HK-2 (cell line): ENCODE results near the gene MUC2.

Experiments used
- DNase-seq: peaks from one replicate; pipeline ENCODE4 v3.0.0-alpha.2; 2018; ENCODE audit not compliant: unreplicated experiment

MUC2 gene

DNA sequence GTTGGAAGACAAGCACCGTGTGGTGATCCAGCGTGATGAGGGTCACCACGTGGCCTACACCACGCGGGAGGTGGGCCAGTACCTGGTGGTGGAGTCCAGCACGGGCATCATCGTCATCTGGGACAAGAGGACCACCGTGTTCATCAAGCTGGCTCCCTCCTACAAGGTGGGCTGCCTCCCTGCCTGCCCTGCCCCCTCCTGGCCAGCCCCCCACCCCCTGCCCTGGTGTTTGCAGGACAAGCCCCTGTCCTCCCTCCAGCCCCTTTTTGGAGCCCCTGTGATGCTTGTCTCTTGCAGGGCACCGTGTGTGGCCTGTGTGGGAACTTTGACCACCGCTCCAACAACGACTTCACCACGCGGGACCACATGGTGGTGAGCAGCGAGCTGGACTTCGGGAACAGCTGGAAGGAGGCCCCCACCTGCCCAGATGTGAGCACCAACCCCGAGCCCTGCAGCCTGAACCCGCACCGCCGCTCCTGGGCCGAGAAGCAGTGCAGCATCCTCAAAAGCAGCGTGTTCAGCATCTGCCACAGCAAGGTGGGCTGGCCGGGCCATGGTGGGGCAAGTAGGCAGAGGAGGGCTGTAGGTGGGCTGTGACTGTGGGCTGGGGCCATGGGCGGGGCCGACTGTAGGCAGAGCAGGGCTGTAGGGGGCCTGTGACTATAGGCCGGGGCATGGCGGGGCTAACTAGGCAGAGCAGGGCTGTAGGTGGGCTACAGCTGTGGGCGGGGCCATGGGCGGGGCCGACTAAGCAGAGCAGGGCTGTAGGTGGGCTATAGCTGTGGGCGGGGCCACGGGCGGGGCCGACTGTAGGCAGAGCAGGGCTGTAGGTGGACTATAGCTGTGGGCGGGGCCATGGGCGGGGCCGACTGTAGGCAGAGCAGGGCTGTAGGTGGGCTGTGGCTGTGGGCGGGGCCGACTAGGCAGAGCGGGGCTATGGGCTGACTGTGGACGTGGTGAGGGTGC, 13.6 kb downstream of the MUC2 start:
- no peak for DNase-seq

DNA sequence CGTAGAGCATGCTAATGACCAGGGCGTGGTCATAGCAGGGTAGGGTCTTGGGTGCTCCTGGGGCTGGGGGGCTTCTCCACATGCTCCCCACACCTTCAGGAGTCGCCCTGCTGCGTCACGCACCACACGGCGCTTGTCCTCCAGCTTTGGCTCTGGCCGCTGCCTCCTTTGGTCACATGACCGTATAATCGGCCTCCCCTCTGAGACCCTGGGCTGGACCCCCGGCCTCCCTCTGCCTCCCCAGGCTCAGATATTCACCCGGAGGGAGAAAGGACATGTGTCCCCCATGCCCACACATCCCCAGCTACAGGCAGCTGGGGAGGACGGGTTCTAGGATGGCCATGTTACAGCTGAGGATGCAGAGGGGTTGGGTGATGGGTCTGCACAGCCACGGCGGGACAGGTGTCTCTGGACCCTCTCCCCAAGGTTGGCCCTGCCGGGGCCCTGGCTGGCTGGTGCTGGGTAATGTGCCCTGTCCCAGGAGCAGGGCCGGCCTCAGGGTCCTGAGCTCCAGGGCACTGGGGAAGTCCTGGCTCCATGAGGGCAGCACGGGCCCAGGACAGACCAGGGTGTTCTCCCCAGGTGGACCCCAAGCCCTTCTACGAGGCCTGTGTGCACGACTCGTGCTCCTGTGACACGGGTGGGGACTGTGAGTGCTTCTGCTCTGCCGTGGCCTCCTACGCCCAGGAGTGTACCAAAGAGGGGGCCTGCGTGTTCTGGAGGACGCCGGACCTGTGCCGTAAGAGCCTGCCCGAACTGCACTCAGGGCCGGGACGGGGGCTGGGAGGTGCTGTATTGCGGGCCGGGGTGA, 14.5 kb downstream of the MUC2 start:
- DNase-seq: no peak

DNA sequence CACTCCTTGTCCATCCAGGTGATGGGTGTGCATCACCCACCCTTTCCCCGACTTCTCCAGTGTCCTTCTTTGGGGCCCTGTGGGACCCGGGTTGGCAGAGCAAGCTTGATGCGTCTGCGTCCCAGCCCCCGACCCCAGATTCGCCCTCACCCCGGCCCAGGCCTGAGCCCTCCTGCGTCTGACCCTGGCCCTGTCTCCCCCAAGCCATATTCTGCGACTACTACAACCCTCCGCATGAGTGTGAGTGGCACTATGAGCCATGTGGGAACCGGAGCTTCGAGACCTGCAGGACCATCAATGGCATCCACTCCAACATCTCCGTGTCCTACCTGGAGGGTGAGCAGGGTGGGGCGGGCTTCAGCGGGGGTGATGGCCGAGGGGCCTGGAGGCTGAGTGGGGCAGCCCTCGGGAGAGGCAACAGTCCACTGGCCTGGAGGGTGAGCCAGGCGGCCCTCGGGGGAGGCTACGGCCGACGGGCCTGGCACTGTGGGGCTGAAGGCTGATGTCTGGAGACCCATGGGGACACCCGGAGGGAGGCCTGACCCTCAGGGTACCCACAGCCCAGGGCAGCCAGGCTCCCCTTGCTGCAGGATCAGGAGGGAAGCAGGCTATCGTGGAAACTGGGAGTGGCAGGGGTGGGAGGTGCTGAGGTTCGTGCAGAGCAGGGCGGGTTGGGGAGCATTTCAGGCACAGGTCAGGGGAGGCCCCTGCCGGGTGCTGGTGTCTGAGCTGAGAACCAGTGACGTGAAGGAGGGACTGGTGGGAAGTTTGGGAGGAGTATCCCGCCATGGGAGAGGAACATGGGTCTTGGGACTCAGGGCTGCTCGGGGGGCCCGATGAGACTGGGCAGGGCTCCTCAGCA, 15.3 kb downstream of the MUC2 start:
- DNase-seq: no peak

DNA sequence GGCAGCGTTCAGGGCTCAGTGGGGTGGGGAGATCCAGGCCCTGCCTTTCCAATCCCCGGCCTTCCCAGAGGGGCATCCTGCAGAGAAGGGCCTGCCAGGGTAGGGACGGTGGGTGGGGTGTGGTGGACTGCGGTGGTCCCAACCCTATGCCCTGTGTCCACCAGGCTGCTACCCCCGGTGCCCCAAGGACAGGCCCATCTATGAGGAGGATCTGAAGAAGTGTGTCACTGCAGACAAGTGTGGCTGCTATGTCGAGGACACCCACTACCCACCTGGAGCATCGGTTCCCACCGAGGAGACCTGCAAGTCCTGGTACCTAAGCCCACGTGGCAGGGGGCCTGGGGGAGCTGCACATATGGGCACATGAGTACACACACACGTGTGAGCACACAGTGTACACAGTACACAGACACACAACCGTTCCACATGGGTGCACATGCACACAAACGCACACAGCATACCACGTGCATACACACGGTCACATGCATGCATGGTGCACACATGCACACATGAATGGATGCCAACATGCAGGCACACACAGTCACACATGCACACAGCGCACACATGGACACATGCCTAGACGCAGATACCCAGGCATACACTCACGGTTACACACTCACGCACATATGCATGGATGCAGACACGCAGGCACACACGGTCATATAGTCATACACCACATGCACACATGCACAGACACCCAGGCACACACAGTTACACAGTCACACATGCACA, 16.1 kb downstream of the MUC2 start:
- DNase-seq: no peak

DNA sequence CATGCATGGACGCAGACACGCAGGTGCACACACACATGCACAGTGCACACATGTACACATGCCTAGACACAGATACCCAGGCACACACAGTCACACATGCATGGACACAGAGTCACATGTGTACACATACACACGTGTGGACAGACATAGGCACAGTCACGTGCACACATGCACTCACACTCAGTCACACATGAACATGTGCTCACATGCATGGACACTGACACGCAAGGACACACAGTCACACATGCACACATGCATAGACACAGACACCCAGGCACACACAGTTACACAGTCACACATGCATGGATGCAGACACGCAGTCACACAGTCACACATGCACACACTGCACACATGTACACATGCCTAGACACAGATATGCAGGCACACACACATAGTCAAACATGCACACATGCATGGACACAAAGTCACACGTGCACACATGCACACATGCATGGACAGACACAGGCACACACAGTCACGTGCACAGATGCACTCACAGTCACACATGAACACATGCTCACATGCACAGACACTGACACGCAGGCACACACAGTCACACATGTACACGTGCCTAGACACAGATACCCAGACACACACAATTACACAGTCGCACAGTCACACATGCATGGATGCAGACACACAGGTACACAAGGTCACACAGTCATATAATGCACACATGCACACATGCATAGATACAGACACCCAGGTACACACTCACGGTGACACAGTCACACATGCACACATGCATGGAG, 16.8 kb downstream of the MUC2 start:
- DNase-seq: no peak

DNA sequence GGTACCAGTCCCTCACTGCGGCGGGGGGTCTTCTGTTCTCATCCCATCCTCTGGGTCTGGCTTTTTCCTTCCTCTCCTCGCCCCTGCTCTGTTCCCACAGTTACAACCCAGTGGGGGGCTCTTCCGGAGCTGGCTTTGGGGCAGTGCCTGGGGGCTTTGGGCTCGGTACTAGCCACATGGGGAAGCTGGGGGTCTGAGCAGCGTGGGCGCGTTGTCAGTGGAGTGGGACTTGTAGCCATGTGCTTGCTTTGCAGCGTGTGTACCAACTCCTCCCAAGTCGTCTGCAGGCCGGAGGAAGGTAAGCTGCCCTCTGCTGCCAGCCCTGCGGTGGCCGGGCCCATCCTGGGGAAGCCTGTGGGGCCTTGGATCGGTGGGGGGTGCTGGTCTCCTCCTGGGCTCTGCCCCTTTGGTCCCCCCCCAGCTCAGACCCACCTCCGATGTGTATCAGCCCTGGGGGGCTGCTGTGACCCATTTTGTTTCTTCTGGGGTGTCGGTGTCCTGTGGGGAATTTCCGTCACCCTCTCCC, 17.5 kb downstream of the MUC2 start:
- DNase-seq: no peak

DNA sequence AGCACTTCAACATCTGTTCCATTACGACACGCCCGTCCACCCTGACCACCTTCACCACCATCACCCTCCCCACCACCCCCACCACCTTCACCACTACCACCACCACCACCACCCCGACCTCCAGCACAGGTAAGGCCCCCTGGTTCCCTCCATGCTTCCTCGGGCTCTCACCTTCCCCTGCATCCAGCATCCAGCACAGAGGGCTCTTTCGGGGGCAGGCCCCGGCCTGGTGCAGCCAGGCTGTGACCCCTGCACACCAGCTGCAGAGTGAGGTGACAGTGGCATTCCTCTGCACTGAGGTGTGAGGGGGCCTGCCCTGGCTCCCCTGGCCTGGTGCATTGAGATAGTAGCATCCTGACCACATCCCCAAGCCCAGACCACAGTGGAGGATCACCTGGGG, 18.2 kb downstream of the MUC2 start:
- DNase-seq: no peak

DNA sequence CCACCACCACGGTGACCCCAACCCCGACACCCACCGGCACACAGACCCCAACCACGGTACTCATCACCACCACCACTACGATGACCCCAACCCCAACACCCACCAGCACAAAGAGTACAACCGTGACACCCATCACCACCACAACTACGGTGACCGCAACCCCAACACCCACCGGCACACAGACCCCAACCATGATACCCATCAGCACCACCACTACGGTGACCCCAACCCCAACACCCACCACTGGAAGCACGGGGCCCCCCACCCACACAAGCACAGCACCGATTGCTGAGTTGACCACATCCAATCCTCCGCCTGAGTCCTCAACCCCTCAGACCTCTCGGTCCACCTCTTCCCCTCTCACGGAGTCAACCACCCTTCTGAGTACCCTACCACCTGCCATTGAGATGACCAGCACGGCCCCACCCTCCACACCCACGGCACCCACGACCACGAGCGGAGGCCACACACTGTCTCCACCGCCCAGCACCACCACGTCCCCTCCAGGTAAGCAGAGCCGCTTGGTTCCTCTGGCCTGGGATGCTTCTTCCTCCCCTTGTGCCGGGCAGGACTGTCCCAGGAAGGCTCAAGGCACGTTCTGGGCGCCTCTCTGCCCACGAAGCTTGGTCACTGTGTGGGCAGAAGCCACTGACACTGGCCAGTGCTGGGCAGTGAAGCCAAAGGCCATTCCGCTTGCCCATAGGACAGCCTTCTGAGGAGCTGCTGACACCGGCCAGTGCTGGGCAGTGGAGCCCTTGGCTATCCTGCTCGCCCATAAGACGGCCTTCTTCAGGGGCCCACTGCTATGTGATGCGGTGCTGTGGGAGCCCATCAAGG, 25.1 kb downstream of the MUC2 start:
- DNase-seq: no peak

DNA sequence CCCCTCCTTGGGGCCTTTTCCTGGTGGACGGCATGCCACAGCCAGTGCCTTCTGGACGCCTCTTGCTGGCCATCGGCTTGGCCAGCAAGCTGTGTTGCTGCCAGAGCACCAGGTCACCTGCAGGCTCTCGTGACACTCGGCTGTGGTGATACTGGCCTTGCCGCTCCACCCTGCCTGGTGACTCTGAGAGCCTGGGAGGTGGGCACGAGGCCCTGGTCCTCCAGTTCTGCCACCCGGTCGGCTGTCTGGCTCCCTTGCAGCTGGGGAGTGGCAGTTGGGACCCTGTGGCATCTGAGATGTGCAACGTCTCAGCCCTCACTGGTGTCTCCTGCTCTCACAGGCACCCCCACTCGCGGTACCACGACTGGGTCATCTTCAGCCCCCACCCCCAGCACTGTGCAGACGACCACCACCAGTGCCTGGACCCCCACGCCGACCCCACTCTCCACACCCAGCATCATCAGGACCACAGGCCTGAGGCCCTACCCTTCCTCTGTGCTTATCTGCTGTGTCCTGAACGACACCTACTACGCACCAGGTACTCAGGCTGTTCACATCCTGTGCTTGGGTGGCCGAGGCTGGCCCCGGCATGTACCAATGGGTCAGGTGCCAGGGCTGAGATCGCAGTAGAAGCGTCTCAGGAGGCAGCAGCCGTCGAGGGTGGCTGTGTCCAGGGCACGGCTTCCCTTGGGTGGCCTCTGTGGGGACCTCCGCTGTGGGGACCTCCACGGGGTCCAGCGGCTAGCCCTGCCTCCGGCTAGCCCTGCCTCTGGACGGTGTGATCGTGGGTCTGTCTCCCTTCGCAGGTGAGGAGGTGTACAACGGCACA, 26.0 kb downstream of the MUC2 start:
- no peak for DNase-seq

DNA sequence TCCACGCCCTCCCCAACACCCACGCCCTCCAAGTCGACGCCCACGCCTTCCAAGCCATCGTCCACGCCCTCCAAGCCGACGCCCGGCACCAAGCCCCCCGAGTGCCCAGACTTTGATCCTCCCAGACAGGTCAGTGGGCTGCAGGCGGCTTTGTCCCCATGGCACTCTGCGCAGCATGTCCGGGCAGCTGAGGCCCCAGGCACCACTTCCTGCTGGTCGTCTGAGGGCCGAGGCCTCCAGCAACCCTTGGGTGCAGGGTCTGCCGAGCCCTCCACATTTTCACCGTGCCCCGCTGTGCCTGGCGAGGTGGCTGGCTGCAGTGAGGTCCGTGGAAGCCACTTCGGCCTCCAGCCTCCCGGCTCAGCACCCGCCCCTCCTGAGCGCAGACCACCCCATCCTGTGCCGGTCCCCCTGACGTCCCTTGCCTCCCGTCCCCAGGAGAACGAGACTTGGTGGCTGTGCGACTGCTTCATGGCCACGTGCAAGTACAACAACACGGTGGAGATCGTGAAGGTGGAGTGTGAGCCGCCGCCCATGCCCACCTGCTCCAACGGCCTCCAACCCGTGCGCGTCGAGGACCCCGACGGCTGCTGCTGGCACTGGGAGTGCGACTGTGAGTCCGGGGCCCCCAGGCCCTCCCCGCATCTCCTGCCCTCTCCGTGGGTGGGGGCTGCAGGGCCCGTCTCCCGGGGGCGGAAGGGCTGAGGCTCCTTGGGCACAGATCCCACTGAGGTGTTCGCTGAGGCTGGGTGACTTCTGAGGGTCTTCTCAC, 26.8 kb downstream of the MUC2 start:
- DNase-seq: no peak

DNA sequence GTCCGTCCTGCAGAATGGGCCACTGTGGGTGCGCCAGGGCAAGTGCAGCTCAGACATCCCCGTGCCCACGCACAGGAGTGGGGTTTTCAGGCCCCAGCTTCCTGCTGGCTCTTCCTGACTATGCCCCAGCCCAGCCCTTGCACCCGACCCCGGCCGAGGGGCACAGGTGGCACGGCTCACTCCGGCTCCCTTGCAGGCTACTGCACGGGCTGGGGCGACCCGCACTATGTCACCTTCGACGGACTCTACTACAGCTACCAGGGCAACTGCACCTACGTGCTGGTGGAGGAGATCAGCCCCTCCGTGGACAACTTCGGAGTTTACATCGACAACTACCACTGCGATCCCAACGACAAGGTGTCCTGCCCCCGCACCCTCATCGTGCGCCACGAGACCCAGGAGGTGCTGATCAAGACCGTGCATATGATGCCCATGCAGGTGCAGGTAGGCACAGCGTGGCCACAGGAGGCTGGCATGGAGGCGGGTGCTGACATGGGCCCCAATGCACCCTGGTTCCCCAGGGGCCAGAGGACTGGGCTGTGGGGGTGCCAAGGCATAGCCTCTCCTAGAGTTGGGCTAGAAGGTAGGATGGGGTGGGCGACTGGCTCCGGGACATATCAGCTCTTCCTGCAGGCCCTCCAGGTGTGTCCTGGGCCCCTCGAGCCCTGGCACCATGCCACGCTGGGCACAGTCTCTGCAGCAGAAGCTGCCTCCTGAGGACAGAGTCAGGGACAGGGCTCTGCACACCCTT, 27.7 kb downstream of the MUC2 start:
- no peak for DNase-seq

DNA sequence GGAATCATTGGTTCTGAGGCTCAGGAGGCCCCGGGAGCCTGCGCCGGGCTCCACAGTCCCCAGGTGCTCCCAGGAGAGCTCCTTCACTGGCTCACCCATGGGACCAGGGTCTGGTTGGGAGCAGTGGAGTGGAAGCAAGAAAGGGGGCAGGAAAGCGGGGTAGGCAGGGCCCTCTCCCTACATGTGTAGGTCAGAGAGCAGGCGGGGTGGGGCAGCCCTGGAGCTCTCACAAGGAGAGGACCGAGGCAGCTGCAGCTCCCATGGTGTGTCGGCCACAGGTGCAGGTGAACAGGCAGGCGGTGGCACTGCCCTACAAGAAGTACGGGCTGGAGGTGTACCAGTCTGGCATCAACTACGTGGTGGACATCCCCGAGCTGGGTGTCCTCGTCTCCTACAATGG, 28.3 kb downstream of the MUC2 start:
- DNase-seq: no peak

DNA sequence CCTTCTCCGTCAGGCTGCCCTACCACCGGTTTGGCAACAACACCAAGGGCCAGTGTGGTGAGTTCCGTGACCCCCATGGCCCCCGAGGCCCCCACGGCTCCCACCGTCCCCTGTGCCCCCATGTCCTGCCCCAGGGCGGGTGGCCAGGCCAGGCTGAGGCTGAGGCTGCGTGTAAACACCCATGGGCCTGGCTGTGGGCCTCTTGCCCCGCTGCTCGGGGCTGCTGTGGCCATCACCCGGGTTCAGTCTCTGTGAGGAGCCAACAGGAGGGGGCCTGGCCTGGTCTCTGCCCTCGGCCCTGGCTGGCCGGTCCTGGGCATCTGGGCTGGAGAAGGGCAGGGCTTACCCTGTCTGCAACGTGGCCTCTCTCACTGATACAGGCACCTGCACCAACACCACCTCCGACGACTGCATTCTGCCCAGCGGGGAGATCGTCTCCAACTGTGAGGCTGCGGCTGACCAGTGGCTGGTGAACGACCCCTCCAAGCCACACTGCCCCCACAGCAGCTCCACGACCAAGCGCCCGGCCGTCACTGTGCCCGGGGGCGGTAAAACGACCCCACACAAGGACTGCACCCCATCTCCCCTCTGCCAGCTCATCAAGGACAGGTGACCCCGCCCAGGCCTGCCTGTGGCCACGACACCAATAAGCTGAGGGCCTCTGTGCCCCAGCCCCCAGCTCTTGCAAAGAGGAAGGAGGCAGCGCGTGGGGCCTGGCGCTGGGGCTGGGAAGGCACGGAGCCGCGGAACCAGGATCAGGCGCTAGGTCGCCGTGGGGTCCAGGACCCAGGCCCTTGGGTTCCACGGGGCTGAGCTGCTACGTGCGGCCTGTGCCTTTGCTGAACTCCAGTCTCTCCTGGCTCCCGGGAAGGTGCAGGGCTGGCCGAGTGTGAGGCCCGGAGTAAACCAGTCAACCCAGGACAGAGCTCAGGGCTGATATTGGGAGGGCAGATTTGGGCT, 29.0 kb downstream of the MUC2 start:
- DNase-seq: no peak

DNA sequence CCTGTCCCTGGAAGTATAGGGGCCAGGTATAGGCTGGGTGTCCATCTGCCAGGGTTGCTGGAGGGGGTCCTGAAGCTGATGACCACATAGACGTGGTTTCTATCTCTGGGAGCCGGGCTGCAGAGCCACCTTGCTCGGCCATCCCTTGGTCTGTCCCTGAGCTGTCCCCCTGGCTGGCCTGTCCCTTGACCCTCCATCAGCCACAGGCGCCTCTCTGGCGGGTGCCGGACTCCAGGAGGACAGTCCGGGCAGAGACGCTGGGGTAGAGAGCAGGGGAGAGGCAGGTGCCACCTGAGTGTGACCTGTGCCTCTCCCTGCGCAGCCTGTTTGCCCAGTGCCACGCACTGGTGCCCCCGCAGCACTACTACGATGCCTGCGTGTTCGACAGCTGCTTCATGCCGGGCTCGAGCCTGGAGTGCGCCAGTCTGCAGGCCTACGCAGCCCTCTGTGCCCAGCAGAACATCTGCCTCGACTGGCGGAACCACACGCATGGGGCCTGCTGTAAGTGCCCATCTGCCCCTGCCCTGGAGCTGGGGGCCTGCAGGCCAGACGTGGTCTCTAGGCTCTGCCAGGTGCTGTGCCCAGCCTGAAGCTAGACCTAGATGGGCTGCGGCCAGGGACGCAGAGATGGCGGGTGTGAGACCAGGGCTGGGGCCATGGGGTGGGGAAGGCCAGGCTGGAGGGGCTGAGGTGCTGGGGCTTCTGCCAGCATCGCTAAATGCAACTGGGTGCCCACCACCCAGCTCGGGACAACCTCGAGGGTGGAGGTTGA, 29.9 kb downstream of the MUC2 start:
- no peak for DNase-seq

DNA sequence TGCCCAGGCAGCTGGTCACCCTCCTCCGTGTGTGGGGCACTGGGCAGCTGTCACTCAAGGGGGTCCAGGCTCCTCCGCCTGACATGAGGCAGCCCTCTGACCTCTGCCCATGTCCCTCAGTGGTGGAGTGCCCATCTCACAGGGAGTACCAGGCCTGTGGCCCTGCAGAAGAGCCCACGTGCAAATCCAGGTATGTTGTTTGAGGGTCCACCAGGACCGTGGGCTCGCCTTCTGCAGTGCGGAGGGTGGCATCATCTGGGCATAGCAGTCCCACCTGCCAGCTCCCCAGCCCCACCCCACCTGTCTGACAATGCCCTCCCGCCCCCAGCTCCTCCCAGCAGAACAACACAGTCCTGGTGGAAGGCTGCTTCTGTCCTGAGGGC, 30.5 kb downstream of the MUC2 start:
- no peak for DNase-seq
